Neuronal stem cell (in vitro differentiated cells): ENCODE measurements around the gene SND1.

Source experiments
- DNase-seq: peaks from one replicate; pipeline ENCODE4 v3.0.0-alpha.2; 2013; ENCODE audit warnings: low spot score
- H2AFZ ChIP-seq: one replicate; pipeline ENCODE4 v1.6.1; 2013; ENCODE audit warnings: mild to moderate bottlenecking, low read length, inconsistent platforms
- H2AK5ac ChIP-seq: 2 replicates; pipeline ENCODE4 v1.6.1; 2013; ENCODE audit warnings: low read depth, mild to moderate bottlenecking, inconsistent platforms, low read length, moderate library complexity, mixed read lengths
- H2BK120ac ChIP-seq: 2 replicates; pipeline ENCODE4 v1.6.1; 2013; ENCODE audit warnings: low read depth, mild to moderate bottlenecking, inconsistent platforms, low read length, moderate library complexity, mixed read lengths
- H2BK12ac ChIP-seq: one replicate; pipeline ENCODE4 v1.6.1; 2013; ENCODE audit warnings: low read length, inconsistent platforms
- H2BK15ac ChIP-seq: 2 replicates; pipeline ENCODE4 v1.6.1; 2013; ENCODE audit warnings: mild to moderate bottlenecking, low read length, inconsistent platforms, mixed read lengths
- H2BK5ac ChIP-seq: one replicate; pipeline ENCODE4 v1.6.1; 2013; ENCODE audit warnings: inconsistent platforms, mild to moderate bottlenecking, low read length, moderate library complexity
- H3K14ac ChIP-seq: one replicate; pipeline ENCODE4 v1.6.1; 2013; ENCODE audit warnings: low read length, inconsistent platforms
- H3K18ac ChIP-seq: 2 replicates; pipeline ENCODE4 v1.6.1; 2013; ENCODE audit warnings: low read length, inconsistent platforms
- H3K23ac ChIP-seq: 2 replicates; pipeline ENCODE4 v1.6.1; 2013; ENCODE audit warnings: low read depth, mild to moderate bottlenecking, mixed read lengths, low read length, inconsistent platforms; ENCODE audit not compliant: poor library complexity
- H3K27ac ChIP-seq: replicated peaks from 3 replicates; pipeline ENCODE4 v1.5.1; 2013; ENCODE audit warnings: low read length, inconsistent platforms
- H3K27me3 ChIP-seq, 3 experiments: 2 replicates each; pipeline ENCODE4 v1.6.1; 2013; ENCODE audit warnings: low read length in 3 of 3, mild to moderate bottlenecking in 2 of 3, inconsistent platforms in 1 of 3, low read depth in 1 of 3, mixed read lengths in 1 of 3, moderate library complexity in 1 of 3; ENCODE audit not compliant: control insufficient read depth in 3 of 3, insufficient read depth in 3 of 3
- H3K36me3 ChIP-seq, 2 donors: replicated peaks in 1 of 2; 2 replicates each; pipeline ENCODE4 v1.6.1; 2013; ENCODE audit warnings: low read length in 2 of 2; ENCODE audit not compliant: control insufficient read depth in 2 of 2, insufficient read depth in 2 of 2
- H3K4ac ChIP-seq: 2 replicates; pipeline ENCODE4 v1.6.1; 2013; ENCODE audit warnings: inconsistent platforms, mild to moderate bottlenecking, low read length, moderate library complexity
- H3K4me1 ChIP-seq, 2 donors: 1 replicate in 1 of 2; 2 replicates in 1 of 2; pipeline ENCODE4 v1.6.1; 2013; ENCODE audit warnings: low read length in 2 of 2, low read depth in 1 of 2; ENCODE audit not compliant: control insufficient read depth in 2 of 2, insufficient read depth in 1 of 2
- H3K4me2 ChIP-seq: one replicate; pipeline ENCODE4 v1.6.1; 2013; ENCODE audit warnings: mild to moderate bottlenecking, low read length, inconsistent platforms; ENCODE audit not compliant: insufficient read depth, poor library complexity, severe bottlenecking
- H3K4me3 ChIP-seq, 2 donors: 2 replicates each; pipeline ENCODE4 v1.5.1; 2013; ENCODE audit warnings: low read length in 2 of 2, mild to moderate bottlenecking in 2 of 2, inconsistent platforms in 1 of 2, moderate library complexity in 1 of 2
- H3K79me1 ChIP-seq: one replicate; pipeline ENCODE4 v1.6.1; 2013; ENCODE audit warnings: low read depth, mild to moderate bottlenecking, inconsistent platforms, low read length, moderate library complexity
- H3K9ac ChIP-seq: one replicate; pipeline ENCODE4 v1.6.1; 2013; ENCODE audit warnings: mild to moderate bottlenecking, low read depth, low read length, inconsistent platforms; ENCODE audit not compliant: poor library complexity
- H3K9me3 ChIP-seq, 2 donors: replicated peaks in 1 of 2; 2 replicates each; pipeline versions ENCODE3 to v1.6.1; 2013; ENCODE audit warnings: low read length in 2 of 2, mild to moderate bottlenecking in 2 of 2, inconsistent platforms in 1 of 2, low read depth in 1 of 2, mixed read lengths in 1 of 2, moderate library complexity in 1 of 2; ENCODE audit not compliant: control insufficient read depth in 2 of 2, insufficient read depth in 1 of 2
- H4K8ac ChIP-seq: one replicate; pipeline ENCODE4 v1.6.1; 2013; ENCODE audit warnings: low read depth, mild to moderate bottlenecking, inconsistent platforms, low read length, moderate library complexity
- H4K91ac ChIP-seq: one replicate; pipeline ENCODE4 v1.6.1; 2013; ENCODE audit warnings: low read length, low read depth, mild to moderate bottlenecking, inconsistent platforms; ENCODE audit not compliant: poor library complexity
- WGBS, 2 donors: extraction: QIAGEN DNeasy Blood & Tissue Kit; methylation state at CpG; one replicate each; pipeline ENCODE4 v1.1.7; 2013; ENCODE audit warnings: missing lambda C conversion rate in 2 of 2, mixed read lengths in 1 of 2; ENCODE audit not compliant: insufficient read length in 2 of 2, insufficient replicate concordance in 1 of 2; ENCODE audit errors: extremely low coverage in 2 of 2; 5-methylcytosine and 5-hydroxymethylcytosine counted together

The SND1 gene

GRCh38 chr7:127888825-127889224, 236.8 kb downstream of the SND1 start:
- Histone ChIP-seq H3K14ac (no peak overlapping the region), H2AFZ (no peak overlapping the region), H3K27me3 (no peaks in the 10 kb centered on the region), H3K4me2 (no peak overlapping the region), H3K4me1 (peaks cover 0 to 16% of the 10 kb centered on the region in 2 donors), H4K8ac (no peak overlapping the region), H3K18ac (no peak overlapping the region), H3K36me3 (peaks cover 0 to 53% of the 10 kb centered on the region in 2 donors), H3K27ac (no peak overlapping the region), H3K23ac (no peak overlapping the region), H3K4me3 (no peak overlapping the region), H2BK5ac (no peak overlapping the region), H4K91ac (no peak overlapping the region), H3K79me1 (no peaks in the 10 kb centered on the region), H2BK15ac (no peak overlapping the region), H2BK12ac (no peak overlapping the region), H2AK5ac (no peak overlapping the region), H3K9ac (no peak overlapping the region), H3K4ac (no peak overlapping the region), H2BK120ac (no peak overlapping the region), H3K9me3 (peaks cover 0 to 11% of the 10 kb centered on the region in 2 donors)
- DNase-seq = no peak
- no CpG with 5 or more reads among the region's 5 CpGs for WGBS, 2 donors

GRCh38 chr7:127889677-127890076, 237.7 kb downstream of the SND1 start:
- no peak overlapping the region for H3K4ac ChIP-seq
- no peak overlapping the region for H2AK5ac ChIP-seq
- H3K14ac ChIP-seq = no peak overlapping the region
- H2AFZ ChIP-seq = no peak overlapping the region
- no peak overlapping the region for H3K9ac ChIP-seq
- no peak overlapping the region for H3K4me2 ChIP-seq
- H2BK12ac ChIP-seq = no peak overlapping the region
- no peak overlapping the region for H2BK120ac ChIP-seq
- H3K27ac ChIP-seq = no peak overlapping the region
- H3K23ac ChIP-seq = no peak overlapping the region
- no peaks in the 10 kb centered on the region for H3K79me1 ChIP-seq
- H3K4me3 ChIP-seq = no peak overlapping the region
- H3K18ac ChIP-seq = no peak overlapping the region
- H2BK5ac ChIP-seq = no peak overlapping the region
- H4K91ac ChIP-seq = no peak overlapping the region
- no peak overlapping the region for H2BK15ac ChIP-seq
- H3K36me3 ChIP-seq = peaks cover 0 to 53% of the 10 kb centered on the region in 2 donors
- no peak for DNase-seq
- no peaks in the 10 kb centered on the region for H3K27me3 ChIP-seq
- H3K4me1 ChIP-seq = peaks cover 0 to 14% of the 10 kb centered on the region in 2 donors
- WGBS, 2 donors = no CpG with 5 or more reads among the region's 3 CpGs
- no peak overlapping the region for H4K8ac ChIP-seq
- H3K9me3 ChIP-seq = peaks cover 0 to 11% of the 10 kb centered on the region in 2 donors

GRCh38 chr7:127890726-127891125, 238.7 kb downstream of the SND1 start:
- no peak overlapping the region for H4K91ac ChIP-seq
- H3K4me1 ChIP-seq = peaks cover 0 to 13% of the 10 kb centered on the region in 2 donors
- DNase-seq = no peak

GRCh38 chr7:127891144-127891543, 239.2 kb downstream of the SND1 start:
- H2AFZ ChIP-seq = no peak overlapping the region
- no CpG with 5 or more reads among the region's 4 CpGs for WGBS, 2 donors
- no peak overlapping the region for H2BK12ac ChIP-seq
- no peaks in the 10 kb centered on the region for H3K79me1 ChIP-seq
- H3K4ac ChIP-seq = no peak overlapping the region
- no peak overlapping the region for H2BK120ac ChIP-seq
- H3K9ac ChIP-seq = no peak overlapping the region
- no peak overlapping the region for H3K14ac ChIP-seq
- H3K27me3 ChIP-seq = no peaks in the 10 kb centered on the region
- no peak overlapping the region for H3K4me3 ChIP-seq
- no peak overlapping the region for H4K91ac ChIP-seq
- no peak for DNase-seq
- no peak overlapping the region for H3K18ac ChIP-seq
- peaks cover 0 to 11% of the 10 kb centered on the region in 2 donors for H3K9me3 ChIP-seq
- H3K27ac ChIP-seq = no peak overlapping the region
- no peak overlapping the region for H3K4me2 ChIP-seq
- peaks cover 0 to 12% of the 10 kb centered on the region in 2 donors for H3K4me1 ChIP-seq
- H2BK15ac ChIP-seq = no peak overlapping the region
- H2BK5ac ChIP-seq = no peak overlapping the region
- H2AK5ac ChIP-seq = no peak overlapping the region
- H3K36me3 ChIP-seq = peaks cover 0 to 53% of the 10 kb centered on the region in 2 donors
- no peak overlapping the region for H4K8ac ChIP-seq
- no peak overlapping the region for H3K23ac ChIP-seq

More at GRCh38 chr7:127890726-127891125, 238.7 kb downstream of the SND1 start:
- no peaks in the 10 kb centered on the region for H3K27me3 ChIP-seq
- H3K4ac ChIP-seq = no peak overlapping the region
- no peak overlapping the region for H2BK120ac ChIP-seq
- no peak overlapping the region for H2AFZ ChIP-seq
- no peak overlapping the region for H2BK12ac ChIP-seq
- H2BK5ac ChIP-seq = no peak overlapping the region
- H3K9me3 ChIP-seq = peaks cover 0 to 11% of the 10 kb centered on the region in 2 donors
- H3K4me3 ChIP-seq = no peak overlapping the region
- no peak overlapping the region for H3K23ac ChIP-seq
- no peak overlapping the region for H2BK15ac ChIP-seq
- no peak overlapping the region for H3K14ac ChIP-seq
- no peak overlapping the region for H3K18ac ChIP-seq
- no peak overlapping the region for H3K4me2 ChIP-seq
- no peak overlapping the region for H4K8ac ChIP-seq
- WGBS, 2 donors = no CpG with 5 or more reads among the region's 2 CpGs
- no peak overlapping the region for H3K27ac ChIP-seq
- no peak overlapping the region for H3K9ac ChIP-seq
- no peak overlapping the region for H2AK5ac ChIP-seq
- no peaks in the 10 kb centered on the region for H3K79me1 ChIP-seq
- peaks cover 0 to 53% of the 10 kb centered on the region in 2 donors for H3K36me3 ChIP-seq
